H9 (cell line): Measurements from ENCODE around the gene QSOX1. TPM values are rescaled to one million over a fixed set of nuclear protein-coding genes. Genes with fewer than 3 reads are reported as not detected.

Experiments used
- DNase-seq: peaks from one replicate; pipeline ENCODE4 v3.0.0-alpha.2; 2017
- H2AFZ ChIP-seq: one replicate; pipeline ENCODE4 v1.6.1; 2013; ENCODE audit warnings: mild to moderate bottlenecking, low read length, control low read depth, moderate library complexity
- H2AK5ac ChIP-seq: 2 replicates; pipeline ENCODE4 v1.6.1; 2013; ENCODE audit warnings: low read length, control low read depth, mixed read lengths; ENCODE audit not compliant: insufficient read length
- H2BK120ac ChIP-seq: one replicate; pipeline ENCODE4 v1.6.1; 2013; ENCODE audit warnings: low read depth, mild to moderate bottlenecking, low read length, control low read depth, inconsistent platforms; ENCODE audit not compliant: poor library complexity, severe bottlenecking
- H2BK12ac ChIP-seq: 2 replicates; pipeline ENCODE4 v1.6.1; 2013; ENCODE audit warnings: low read length, control low read depth, mixed read lengths, low read depth; ENCODE audit not compliant: insufficient read length
- H2BK15ac ChIP-seq: 2 replicates; pipeline ENCODE4 v1.6.1; 2013; ENCODE audit warnings: low read depth, low read length, control low read depth
- H2BK20ac ChIP-seq: one replicate; pipeline ENCODE4 v1.6.1; 2013; ENCODE audit warnings: low read depth, mild to moderate bottlenecking, low read length, control low read depth, inconsistent platforms; ENCODE audit not compliant: poor library complexity, severe bottlenecking
- H2BK5ac ChIP-seq: 2 replicates; pipeline ENCODE4 v1.6.1; 2013; ENCODE audit warnings: low read length, control low read depth, mixed read lengths; ENCODE audit not compliant: insufficient read length
- H3K14ac ChIP-seq: 2 replicates; pipeline ENCODE4 v1.6.1; 2013; ENCODE audit warnings: low read length, control low read depth; ENCODE audit not compliant: insufficient read depth
- H3K18ac ChIP-seq: 2 replicates; pipeline ENCODE4 v1.6.1; 2013; ENCODE audit warnings: low read depth, mild to moderate bottlenecking, mixed read lengths, low read length, control low read depth; ENCODE audit not compliant: insufficient read length
- H3K23ac ChIP-seq: 2 replicates; pipeline ENCODE4 v1.6.1; 2013; ENCODE audit warnings: low read length, control low read depth, mixed read lengths, low read depth; ENCODE audit not compliant: insufficient read length
- H3K23me2 ChIP-seq: 2 replicates; pipeline ENCODE4 v1.6.1; 2013; ENCODE audit warnings: low read depth, mild to moderate bottlenecking, mixed read lengths, low read length, control low read depth; ENCODE audit not compliant: insufficient read length, poor library complexity, severe bottlenecking
- H3K27ac ChIP-seq: 2 replicates; pipeline ENCODE4 v1.5.1; 2013; ENCODE audit warnings: low read length, control low read depth, mixed read lengths, low read depth; ENCODE audit not compliant: insufficient read length
- H3K27me3 ChIP-seq: 2 replicates; pipeline ENCODE4 v1.6.1; 2013; ENCODE audit warnings: low read length, control low read depth, inconsistent platforms; ENCODE audit not compliant: insufficient read depth
- H3K4ac ChIP-seq: 2 replicates; pipeline ENCODE4 v1.6.1; 2013; ENCODE audit warnings: low read depth, mild to moderate bottlenecking, control low read depth, inconsistent platforms, low read length, moderate library complexity
- H3K4me1 ChIP-seq: 2 replicates; pipeline ENCODE4 v1.6.1; 2013; ENCODE audit warnings: low read length, control low read depth, inconsistent platforms; ENCODE audit not compliant: insufficient read depth
- H3K4me2 ChIP-seq: 2 replicates; pipeline ENCODE4 v1.6.1; 2013; ENCODE audit warnings: low read length, control low read depth, mixed read lengths; ENCODE audit not compliant: insufficient read length, insufficient read depth
- H3K56ac ChIP-seq: 2 replicates; pipeline ENCODE4 v1.6.1; 2013; ENCODE audit warnings: low read depth, mild to moderate bottlenecking, mixed read lengths, low read length, control low read depth; ENCODE audit not compliant: insufficient read length
- H3K79me1 ChIP-seq: 2 replicates; pipeline ENCODE4 v1.6.1; 2013; ENCODE audit warnings: low read depth, mild to moderate bottlenecking, moderate library complexity, low read length, control low read depth, inconsistent platforms; ENCODE audit not compliant: insufficient read depth, poor library complexity, severe bottlenecking
- H3K79me2 ChIP-seq: 2 replicates; pipeline ENCODE4 v1.6.1; 2013; ENCODE audit warnings: low read length, control low read depth, inconsistent platforms; ENCODE audit not compliant: insufficient read depth
- H3K9ac ChIP-seq: 2 replicates; pipeline ENCODE4 v1.6.1; 2013; ENCODE audit warnings: low read length, control low read depth, mixed read lengths; ENCODE audit not compliant: insufficient read length; ENCODE audit errors: extremely low read depth
- H3K9me3 ChIP-seq: one replicate; pipeline ENCODE4 v1.6.1; 2013; ENCODE audit warnings: low read depth, low read length, inconsistent platforms; ENCODE audit not compliant: control insufficient read depth
- H3T11ph ChIP-seq: one replicate; pipeline ENCODE4 v1.6.1; 2013; ENCODE audit warnings: mild to moderate bottlenecking, low read length, control low read depth, inconsistent platforms
- H4K20me1 ChIP-seq: one replicate; pipeline ENCODE4 v1.6.1; 2013; ENCODE audit not compliant: control insufficient read depth, insufficient read length, insufficient read depth
- H4K5ac ChIP-seq: 2 replicates; pipeline ENCODE4 v1.6.1; 2013; ENCODE audit warnings: low read depth, mild to moderate bottlenecking, mixed read lengths, low read length, control low read depth; ENCODE audit not compliant: insufficient read length
- H4K8ac ChIP-seq: replicated peaks from 2 replicates; pipeline ENCODE4 v1.6.1; 2013; ENCODE audit warnings: low read length, control low read depth, mixed read lengths, low read depth; ENCODE audit not compliant: insufficient read length
- H4K91ac ChIP-seq: 2 replicates; pipeline ENCODE4 v1.6.1; 2013; ENCODE audit warnings: low read depth, mild to moderate bottlenecking, moderate library complexity, mixed read lengths, low read length, control low read depth; ENCODE audit not compliant: insufficient read length
- H3K27ac Mint-ChIP-seq, 3 experiments: 2 replicates in 2 of 3; 3 replicates in 1 of 3; pipeline ENCODE4 v1.8.0; 2020 to 2021; ENCODE audit warnings: mixed read lengths in 3 of 3, mild to moderate bottlenecking in 1 of 3, moderate library complexity in 1 of 3
- H3K27me3 Mint-ChIP-seq: 2 replicates; pipeline ENCODE4 v1.8.0; 2021; ENCODE audit warnings: low read depth, mild to moderate bottlenecking, moderate library complexity, mixed read lengths
- H3K36me3 Mint-ChIP-seq, 3 experiments: 2 replicates in 2 of 3; 3 replicates in 1 of 3; pipeline ENCODE4 v1.8.0; 2020 to 2021; ENCODE audit warnings: low read depth in 3 of 3, mixed read lengths in 3 of 3; ENCODE audit not compliant: insufficient read depth in 1 of 3
- H3K4me1 Mint-ChIP-seq, 2 experiments: 2 replicates each; pipeline ENCODE4 v1.8.0; 2020; ENCODE audit warnings: mixed read lengths in 2 of 2
- H3K4me3 Mint-ChIP-seq, 2 experiments: 2 replicates in 1 of 2; 3 replicates in 1 of 2; pipeline ENCODE4 v1.8.0; 2020 to 2021; ENCODE audit warnings: mild to moderate bottlenecking in 2 of 2, mixed read lengths in 2 of 2, moderate library complexity in 1 of 2
- H3K9me3 Mint-ChIP-seq, 2 experiments: 2 replicates in 1 of 2; 3 replicates in 1 of 2; pipeline ENCODE4 v1.8.0; 2020; ENCODE audit warnings: mild to moderate bottlenecking in 2 of 2, mixed read lengths in 2 of 2, moderate library complexity in 1 of 2
- CTCF ChIP-seq: fragments of 200-600 bp; sonication (generic); conservative IDR thresholded peaks from 3 replicates; pipeline ENCODE4 v1.8.0; 2021; ENCODE audit warnings: antibody characterized with exemption, mild to moderate bottlenecking
- WGBS: extraction: QIAGEN DNeasy Blood & Tissue Kit; methylation state at CpG from one replicate; pipeline ENCODE4 v1.1.7; 2013; ENCODE audit warnings: missing lambda C conversion rate, low lambda C conversion rate, mixed read lengths; ENCODE audit not compliant: insufficient read length; ENCODE audit errors: extremely low coverage; 5-methylcytosine and 5-hydroxymethylcytosine counted together
- total RNA-seq: library from RNA; stranded (reverse); gene quantifications from 2 replicates; pipeline ENCODE4 v1.2.1, GENCODE V29; 2021

The QSOX1 gene
- total RNA-seq, 1 experiment from 2014 or later, result 79.2 TPM

GRCh38 chr1:180181996-180182642 lies 27.4 kb downstream of the QSOX1 start:
- peaks cover 0 to 6% of the 10 kb centered on the region in 2 experiments; a peak in 2 of 4 replicates for H3K4me1 Mint-ChIP-seq
- Histone ChIP-seq H4K5ac (no peak overlapping the region), H4K20me1 (no peaks in the 10 kb centered on the region), H3T11ph (no peak overlapping the region), H3K4me2 (no peak overlapping the region), H3K23me2 (no peaks in the 10 kb centered on the region), H3K4ac (no peak overlapping the region), H3K23ac (no peak overlapping the region), H3K14ac (no peak overlapping the region), H2BK12ac (no peak overlapping the region), H2BK15ac (no peak overlapping the region), H3K18ac (no peak overlapping the region), H4K91ac (no peak overlapping the region), H2BK20ac (no peak overlapping the region), H3K56ac (no peak overlapping the region), H2AK5ac (no peak overlapping the region), H2BK120ac (no peak overlapping the region), H3K9ac (no peak overlapping the region), H3K27me3 (no peaks in the 10 kb centered on the region), H3K4me1 (no peaks in the 10 kb centered on the region), H3K9me3 (no peaks in the 10 kb centered on the region), H3K27ac (no peak overlapping the region), H3K79me1 (no peaks in the 10 kb centered on the region), H4K8ac (no peak overlapping the region), H2AFZ (no peak overlapping the region), H2BK5ac (no peak overlapping the region), H3K79me2 (no peaks in the 10 kb centered on the region)
- no peak for DNase-seq
- peak overlapping the region; percentile 37 to 91 (median 80); a peak in 5 of 7 replicates for H3K27ac Mint-ChIP-seq
- TF ChIP-seq CTCF, result no peak
- no CpG with 5 or more reads among the region's 23 CpGs for WGBS
- H3K4me3 Mint-ChIP-seq, result no peak overlapping the region
- H3K9me3 Mint-ChIP-seq, result no peaks in the 10 kb centered on the region
- no peaks in the 10 kb centered on the region for H3K27me3 Mint-ChIP-seq
- peaks cover 8 to 22% (median 21%) of the 10 kb centered on the region in 3 experiments for H3K36me3 Mint-ChIP-seq
